Measurements from ENCODE around the gene FAM20C.

The FAM20C gene

DNA sequence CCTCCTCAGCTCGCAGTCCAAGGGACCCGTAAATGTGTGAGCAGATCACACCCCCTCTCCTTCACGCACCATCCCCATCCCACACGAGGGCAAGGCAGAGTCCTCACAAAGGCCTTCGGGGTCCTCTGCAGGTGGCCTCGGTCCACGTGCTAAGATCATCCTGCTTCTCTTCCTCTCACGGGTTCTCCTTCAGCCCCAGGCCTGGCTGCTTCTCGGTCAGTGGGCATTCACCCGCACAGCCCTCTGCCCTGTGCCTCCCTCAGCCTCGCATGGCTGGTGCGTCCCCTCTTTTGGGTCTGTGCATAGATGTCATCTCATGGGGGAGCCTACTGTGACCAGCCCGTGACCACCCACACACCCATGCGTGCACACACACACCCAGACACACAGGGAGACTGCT is 80.3 kb downstream of the FAM20C start:
- DNase-seq (ENCODE audit: low read depth) = no peak

DNA sequence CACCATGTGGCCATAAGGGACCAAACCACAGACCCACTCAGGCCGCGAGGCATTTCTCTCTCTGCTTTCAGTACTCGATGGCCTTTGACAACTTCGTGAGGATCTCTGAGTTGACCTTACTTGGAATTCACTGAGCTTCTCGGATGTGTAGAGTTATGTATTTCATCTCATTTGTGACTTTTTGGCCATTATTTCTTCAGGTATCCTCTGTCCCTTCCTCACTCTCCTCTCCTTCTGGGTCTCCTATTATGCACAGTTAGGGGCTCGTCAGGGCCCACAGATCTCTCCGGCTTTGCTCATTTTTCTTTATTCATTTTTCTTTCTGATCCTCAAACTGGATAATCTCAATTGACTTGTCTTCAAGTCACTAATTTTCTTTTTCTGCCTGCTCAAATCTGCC is 81.0 kb downstream of the FAM20C start:
- DNase-seq (ENCODE audit: low read depth) = no peak

DNA sequence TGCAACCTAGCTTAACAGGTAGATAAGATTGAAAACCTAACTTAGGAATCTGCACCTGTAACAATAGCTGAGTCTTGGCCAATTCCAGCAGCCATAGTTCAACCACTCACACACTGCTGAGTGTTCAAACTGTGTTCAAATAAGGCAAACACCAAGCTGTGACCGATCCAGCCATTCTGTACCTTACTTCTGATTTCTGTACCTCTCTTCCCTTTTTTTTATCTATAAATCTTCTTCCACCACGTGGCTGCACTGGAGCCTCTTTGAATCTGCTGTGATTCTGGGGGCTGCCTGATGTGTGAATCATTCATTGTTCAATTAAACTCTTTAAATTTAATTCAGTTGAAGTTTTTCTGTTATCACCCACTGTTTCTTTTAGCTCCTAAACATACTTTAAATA is 81.9 kb downstream of the FAM20C start:
- DNase-seq (ENCODE audit: low read depth) = no peak

DNA sequence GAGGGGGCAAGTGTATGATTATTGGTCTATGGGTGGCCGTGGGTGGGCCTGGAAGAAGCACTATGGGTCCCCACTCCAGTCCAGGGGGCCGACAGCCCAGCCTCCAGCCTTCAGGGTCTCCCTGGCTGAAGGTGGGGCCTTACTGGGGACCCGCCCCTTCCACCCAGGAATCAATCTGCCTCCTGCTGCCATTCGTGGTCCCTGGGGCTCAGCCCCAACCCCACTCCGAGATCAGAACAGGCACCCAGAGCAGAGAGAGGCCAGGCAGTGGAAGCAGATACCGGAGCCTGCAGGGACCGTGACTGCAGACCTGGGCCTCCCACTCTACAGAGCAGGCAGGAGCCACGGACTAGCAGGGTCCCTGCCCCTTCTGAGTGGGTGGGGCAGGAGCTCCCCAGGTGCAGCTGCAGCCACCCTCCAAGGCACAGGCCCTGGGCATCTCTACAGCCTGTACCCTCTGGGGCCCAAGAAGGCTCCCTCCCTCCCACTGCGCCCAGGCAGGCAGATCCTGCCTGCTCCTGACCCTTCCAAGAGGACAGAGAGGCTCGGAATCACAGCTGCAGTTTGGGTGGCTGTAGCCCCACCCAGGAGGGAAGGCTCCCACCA is 84.0 kb downstream of the FAM20C start:
- no peak for DNase-seq (ENCODE audit: low read depth)

DNA sequence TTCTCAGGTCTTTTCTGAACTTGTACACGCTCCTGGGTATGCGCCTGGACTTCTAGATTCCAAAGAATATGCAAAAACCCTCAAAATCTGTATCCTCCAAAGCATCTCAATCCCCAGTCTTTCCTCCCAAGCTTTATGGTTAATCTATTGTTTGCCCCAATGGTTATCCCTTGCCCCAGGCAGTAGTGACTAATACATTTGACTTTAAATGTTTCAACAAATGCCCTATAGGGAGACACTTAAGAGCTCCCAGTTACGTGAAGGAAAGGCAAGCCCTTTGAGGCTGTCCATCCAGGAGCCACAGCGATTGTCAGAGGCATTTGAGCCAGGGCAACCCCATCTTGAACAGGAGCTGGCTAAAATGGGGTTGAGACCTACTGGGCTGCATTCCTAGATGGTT is 84.9 kb downstream of the FAM20C start:
- no peak for DNase-seq (ENCODE audit: low read depth)

DNA sequence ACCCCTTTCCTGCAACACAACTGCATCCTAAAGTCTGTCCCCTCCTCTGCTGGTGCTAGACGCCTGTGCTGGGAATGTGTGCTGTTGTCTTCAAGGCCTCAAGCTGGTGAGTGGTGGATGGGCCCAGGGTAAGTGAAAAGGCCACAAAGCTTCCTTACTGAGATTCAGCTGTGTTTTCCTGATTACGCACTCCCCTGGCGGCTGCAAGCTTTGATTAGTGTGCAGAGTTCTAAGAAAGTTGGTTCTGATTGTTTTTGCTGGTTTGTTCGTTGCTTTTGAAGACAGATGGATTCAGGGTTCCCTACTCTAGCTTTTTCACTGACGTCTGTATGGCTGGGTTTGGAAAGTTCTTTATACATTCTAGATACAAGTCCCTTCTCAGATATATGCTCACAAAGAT is 85.7 kb downstream of the FAM20C start:
- no peak for DNase-seq (ENCODE audit: low read depth)

DNA sequence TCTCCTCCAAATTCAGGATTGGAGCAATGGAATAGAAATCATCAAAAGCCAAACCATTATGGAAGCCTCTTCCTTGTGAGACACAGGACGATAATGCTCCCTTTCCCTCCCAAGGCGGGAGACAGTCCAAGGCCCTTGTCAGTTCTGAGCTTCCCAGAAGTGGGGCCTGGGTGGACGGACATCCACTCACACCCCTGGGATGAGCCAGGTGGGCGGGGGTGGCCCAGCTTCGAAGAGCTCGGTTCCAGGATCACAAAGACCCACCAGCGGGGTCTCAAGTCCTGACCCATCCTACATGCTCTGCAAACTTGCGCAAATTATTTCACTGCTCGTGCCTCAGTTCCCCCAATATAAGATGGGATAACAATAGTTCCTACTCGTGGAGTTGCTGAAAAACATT is 87.5 kb downstream of the FAM20C start:
- no peak for DNase-seq (ENCODE audit: low read depth)

DNA sequence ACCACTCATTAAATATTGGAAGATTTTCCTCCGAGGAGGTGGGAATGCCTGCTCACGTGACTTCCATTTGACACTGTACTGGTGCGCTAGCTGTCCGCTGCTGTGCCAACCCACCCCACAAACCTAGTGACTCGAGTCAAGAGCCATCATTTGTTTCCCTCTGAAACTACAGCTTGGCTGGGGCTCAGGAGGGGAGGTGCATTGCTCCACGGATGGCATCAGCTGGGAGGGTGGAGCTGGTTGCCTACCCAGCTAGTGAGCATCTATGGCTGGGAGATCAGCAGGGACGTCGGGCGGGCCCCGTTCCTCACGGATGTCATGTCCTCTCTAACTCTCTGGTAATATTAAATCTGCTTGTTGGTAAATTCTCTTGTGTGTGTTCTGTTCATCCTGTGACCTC is 88.1 kb downstream of the FAM20C start:
- DNase-seq (ENCODE audit: low read depth) = no peak

DNA sequence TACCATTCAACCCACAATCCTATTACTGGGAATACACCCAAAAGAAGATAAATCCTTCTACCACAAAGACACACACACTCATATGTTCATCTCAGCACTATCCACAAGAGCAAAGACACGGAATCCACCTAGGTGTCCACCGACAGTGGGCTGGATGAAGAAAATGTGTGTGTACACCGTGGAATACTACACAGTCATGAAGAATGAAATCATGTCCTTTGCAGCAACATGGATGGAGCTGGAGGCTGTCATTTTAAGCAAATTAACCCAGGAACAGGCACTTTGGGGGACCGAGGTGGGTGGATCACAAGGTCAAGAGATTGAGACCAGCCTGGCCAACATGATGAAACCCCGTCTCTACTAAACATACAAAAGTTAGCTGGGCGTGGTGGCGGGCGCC is 89.3 kb downstream of the FAM20C start:
- DNase-seq (ENCODE audit: low read depth) = no peak

DNA sequence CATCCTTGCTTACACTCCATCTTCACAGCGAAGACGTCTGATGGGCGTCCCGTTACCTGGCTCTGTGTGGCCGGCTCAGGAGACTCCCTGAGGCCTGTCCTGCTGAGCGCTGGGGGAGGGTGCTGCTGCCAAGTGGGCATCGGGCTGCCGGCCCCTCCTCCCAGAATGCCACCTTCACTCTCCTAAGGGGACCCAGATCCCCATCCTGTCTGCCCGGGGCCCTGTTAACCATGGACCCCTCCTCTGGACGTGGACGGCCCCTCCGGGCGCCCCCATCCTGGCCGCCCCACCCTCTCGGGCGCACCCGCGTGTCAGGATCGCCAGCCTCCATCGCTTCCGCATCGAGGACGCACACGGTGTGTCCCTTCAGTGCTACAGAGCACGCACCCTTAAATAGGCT is 90.2 kb downstream of the FAM20C start:
- no peak for DNase-seq (ENCODE audit: low read depth)

DNA sequence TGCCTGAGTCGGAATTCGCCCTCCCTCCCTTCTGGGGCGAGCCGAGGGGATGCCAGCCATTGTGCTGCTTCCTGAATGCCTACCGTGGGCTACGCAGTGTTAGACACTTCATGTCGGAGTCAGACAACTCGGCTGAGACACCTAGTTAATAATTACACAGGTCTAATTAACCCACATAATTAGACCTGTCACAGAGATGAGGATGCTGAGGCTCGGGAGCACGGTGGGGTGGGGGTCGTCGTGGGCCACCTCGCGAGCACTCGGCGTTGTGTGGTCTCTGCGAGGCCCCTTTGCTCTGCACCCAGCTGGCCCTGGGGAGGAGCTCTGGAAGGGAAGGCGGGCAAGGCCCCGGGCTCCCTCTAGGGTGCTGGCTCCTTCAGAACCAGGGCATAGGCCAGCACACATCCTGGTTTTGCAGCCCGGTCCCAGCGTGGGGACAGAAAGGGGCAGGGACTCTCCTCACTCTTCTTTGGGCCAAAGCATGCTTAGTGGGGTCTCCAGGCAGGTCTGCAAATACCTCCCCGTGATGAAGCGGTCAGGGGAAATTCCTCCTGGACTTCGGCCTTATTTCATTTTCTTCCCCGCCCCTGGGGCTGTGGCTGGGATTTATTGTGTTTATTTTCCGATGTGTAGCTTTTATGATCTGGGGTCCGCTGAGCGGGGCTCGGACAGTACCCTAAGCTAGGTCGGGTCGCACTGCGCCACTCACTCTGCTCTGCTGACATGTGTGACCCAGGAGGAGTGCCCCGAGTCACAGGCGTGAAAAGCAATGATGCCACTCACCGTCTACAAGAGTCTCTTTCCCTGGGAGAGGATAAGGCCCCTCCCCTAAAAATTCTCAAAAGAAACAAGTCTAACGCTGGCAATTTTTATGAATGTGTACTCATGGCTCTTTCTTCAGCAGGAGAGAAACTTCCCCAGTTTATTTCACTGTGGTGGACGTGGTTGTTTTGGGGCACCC is 92.7 kb downstream of the FAM20C start:
- no peak for DNase-seq (ENCODE audit: low read depth)

DNA sequence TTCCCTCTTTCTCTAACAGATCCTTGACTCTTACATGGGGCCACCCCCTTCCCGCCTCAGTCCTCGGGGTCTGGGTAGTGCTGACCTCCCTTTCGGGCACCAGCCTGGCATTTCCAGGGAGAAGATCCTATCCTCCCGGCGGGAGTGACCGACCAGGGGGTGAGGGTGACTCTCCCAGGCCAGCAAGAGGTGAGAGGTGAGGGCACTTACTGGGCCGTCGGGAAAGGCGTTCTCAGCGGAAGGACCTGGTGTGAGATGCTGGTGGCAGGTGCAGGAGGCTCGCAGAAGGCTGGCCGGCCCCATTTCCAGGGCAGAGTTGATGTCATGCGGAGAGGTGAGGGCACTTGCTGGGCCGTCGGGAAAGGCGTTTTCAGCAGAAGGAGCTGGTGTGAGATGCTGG is 93.4 kb downstream of the FAM20C start:
- no peak for DNase-seq (ENCODE audit: low read depth)

DNA sequence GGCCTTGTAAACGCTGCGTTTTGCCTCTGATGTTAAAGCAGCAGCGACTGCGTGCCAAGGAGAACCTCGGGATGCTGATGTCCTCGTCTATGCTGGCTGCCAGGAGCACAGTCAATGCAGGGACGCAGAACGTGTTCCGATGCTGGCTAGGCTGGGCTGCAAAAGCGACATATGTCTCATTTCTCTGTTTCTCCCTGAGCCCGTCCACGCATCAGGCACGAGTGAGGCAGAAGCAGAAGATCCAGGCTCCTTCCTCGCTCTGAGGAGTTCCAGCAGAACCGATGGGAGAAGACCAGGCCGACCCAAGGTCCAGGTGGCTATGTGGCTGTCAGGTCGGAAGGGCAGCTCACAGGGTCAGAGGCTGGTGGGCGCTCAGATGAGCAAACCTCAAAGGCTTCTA is 93.9 kb downstream of the FAM20C start:
- no peak for DNase-seq (ENCODE audit: low read depth)

DNA sequence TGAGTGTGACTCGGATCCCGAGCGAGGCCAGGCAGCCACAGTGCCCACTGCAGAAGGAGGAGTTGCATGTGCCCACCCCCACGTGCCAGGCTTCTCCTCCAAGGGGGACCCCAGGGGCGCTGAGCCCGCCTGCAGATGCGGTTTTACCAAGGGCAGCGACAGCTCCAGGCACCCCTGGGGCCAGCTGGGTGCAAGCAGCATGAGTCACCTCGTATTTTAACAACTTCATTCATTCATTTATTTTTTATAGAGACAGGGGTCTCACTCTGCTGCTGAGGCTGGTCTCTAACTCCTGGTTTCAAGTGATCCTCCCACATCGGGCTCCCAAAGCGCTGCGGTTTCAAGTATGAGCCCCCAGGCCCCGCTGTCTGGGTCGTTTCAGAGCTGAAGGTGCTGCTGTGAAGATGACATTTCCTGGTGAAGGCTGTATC is 96.3 kb downstream of the FAM20C start:
- DNase-seq (ENCODE audit: low read depth) = no peak

DNA sequence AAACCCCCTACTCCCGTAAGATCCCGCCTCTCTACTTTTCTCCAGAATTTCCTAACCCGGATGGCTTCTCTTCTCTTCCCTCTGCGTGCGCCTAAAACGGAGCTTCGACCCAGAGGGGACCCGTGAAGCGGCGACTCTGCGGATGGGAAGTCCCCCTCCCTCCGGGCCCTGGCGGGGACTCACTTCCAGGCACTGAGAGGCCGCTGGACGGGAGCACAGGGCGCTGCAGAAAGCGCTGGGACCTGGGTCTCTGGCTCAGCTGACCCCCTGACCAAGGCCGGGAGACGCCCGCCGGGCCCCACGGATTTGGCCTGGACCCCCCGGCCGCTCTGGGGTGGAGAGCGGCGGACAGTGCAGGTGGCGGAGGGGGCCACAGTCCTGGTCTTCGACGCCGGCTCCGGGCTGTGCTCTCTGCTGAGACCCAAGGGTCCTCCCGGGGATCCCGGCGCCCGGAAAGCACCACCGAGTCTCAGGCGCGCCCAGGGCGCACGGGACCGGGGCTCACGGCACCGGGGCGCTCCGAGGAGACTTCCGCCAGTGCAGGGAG is 96.9 kb downstream of the FAM20C start:
- no peak for DNase-seq (ENCODE audit: low read depth)

DNA sequence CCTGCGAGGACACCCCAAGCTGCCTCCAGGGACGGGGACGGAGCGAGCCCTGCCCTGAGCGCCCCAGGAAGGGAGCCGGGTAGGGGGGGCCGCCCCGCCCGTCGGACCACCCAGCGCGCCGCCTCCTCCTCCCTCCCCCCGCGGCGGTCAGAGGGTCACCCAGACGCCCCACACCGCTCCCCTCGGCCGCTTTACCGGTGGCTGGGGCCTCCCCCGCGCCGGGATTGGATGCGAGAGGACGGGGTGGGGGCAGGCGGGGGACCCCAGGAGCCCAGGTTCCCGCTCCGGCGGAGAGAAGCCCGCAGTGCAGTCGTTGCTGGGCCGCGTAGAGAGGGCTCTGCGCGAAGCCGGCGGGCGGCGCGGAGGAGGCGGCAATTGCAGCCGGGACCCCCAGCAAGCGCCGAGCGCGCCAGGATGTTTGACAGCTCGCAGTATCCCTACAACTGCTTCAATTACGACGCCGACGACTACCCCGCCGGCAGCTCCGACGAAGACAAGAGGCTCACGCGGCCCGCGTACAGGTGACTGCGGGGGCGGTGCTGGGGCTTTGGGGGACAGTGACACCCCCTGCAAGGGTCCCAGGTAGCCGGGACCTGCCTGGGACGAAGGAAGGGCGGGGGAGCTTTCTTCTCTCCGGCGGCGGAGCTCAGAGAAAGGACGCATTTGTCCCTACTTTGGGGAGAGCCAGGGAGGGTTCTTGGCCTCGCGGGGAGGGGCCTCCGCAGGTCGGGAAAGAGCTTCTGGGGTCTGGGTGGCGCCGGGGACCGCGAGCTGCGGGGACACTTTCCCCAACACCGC is 97.6 kb downstream of the FAM20C start, which contains the start of gene FOXL3:
TSS of gene FOXL3 (plus strand) at position 415 of the 798 bp plus-strand sequence. CDS start at position 415, 0 bp downstream.
- DNase-seq (ENCODE audit: low read depth) = no peak

DNA sequence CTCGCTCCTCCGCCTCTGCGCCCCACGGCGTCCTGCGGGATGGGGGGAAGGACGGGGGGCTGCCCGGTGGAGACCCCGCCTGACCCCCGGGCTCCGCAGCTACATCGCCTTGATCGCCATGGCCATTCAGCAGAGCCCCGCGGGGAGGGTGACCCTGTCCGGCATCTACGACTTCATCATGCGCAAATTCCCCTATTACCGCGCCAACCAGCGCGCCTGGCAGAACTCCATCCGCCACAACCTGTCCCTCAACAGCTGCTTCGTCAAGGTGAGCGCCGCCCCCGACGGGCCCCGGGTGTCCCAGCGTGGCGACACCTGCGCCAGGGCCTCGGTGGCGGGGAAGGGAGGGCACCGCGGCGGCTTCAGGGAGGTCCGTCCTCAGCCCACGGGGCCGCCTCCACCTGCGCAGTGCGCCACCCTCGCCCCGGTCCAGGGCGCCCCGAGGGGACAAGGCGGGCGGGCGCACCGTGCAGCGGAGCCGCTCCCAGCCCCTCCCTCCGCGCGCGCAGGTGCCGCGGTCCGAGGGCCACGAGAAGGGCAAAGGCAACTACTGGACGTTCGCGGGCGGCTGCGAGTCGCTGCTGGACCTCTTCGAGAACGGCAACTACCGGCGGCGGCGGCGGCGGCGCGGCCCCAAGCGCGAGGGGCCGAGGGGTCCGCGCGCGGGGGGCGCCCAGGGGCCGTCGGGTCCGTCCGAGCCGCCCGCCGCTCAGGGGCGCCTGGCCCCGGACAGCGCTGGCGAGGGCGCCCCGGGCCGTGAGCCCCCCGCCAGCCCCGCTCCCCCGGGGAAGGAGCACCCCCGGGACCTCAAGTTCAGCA is 98.4 kb downstream of the FAM20C start:
- DNase-seq (ENCODE audit: low read depth) = no peak

DNA sequence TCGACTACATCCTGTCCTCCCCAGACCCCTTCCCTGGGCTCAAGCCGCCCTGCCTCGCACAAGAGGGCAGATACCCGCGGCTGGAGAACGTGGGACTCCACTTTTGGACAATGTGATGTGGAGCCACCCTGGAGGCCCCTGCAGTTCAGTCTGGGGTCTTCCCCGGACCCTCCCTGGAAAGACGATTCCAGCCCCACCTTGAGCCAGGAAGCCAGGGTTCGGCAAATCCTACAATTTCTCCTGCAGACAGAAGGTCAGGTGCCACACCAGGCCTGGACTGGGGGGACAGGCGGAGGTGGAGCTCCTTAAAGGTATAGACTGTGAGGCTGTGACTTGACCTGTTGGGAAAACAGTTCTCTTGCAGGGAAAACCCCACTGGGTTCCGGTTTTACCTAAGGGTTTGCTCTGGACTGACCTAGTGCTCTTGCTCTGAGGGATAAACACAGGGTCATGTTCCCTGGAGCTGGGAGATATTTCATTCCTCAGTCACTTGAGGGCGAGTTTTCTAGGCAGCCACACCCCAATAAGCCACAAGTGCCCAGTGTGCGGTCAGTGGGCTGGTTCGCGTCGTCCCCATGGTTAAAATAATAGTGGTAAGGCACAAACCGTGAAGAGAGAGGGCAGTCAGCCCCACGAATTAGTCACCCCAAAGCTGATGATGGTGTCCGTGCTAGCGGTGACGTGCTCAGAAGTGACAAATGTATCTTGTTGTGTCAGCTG is 99.2 kb downstream of the FAM20C start:
- no peak for DNase-seq (ENCODE audit: low read depth)

DNA sequence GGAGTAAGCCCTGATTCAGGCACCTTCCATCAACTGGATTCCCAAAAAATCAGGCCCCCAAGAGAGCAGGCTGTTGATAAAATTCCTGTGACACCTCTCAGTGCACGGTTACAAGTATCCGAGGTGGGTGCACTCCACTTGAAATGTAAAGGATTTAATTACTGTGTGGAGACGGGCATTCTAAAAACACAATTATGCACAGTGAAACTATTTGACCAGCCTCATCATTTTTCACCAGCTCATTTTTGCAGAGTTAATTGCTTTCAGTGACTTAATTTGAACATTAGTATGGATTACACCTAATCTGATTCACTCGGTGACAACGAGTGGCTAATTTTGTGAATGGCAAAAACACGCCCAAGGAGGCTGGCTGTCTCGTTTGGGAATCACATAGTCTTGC is 99.9 kb downstream of the FAM20C start:
- no peak for DNase-seq (ENCODE audit: low read depth)

DNA sequence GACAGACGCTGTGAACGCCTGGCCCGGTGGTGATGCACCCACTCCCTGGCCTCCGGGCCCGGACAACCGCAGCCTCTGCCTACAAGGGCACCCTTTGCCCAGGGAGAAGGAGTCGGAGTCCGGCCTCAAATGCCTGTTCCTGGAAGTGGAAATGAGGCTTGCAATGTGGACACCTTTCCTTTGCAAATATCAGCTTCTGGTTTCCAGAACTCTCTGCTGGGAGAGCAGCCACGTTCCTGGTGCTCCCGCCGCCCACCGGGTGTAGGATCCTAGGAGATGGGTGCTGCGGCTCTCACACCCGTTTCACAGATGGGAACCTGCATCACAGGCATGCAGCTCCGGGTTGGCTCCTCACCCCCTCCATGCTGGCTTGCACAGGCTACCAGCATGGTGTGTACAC is 100.5 kb downstream of the FAM20C start:
- DNase-seq (ENCODE audit: low read depth) = no peak
